C4-2B (cell line): ENCODE measurements around the gene PRKAG3.
A peak's percentile ranks its signal among the peaks of the same experiment; 100 is the strongest.

ENCODE experiments used
- CTCF ChIP-seq: fragments of 450-650 bp; conservative IDR thresholded peaks from 2 replicates; pipeline ENCODE4 v1.5.1; 2017; ENCODE audit warnings: mild to moderate bottlenecking
- ZFX ChIP-seq: fragments of 450-650 bp; IDR thresholded peaks from 2 replicates; pipeline ENCODE4 v1.6.1; 2017

- TF ChIP-seq ZFX (no peak), CTCF (peak; percentile 91)
Measured at GRCh38 chr2:218876562-218877219, 45.1 kb upstream of the PRKAG3 start.
